ENCODE measurements around the gene NPEPPS. TPM values are rescaled to one million over a fixed set of nuclear protein-coding genes. Genes with fewer than 3 reads are reported as not detected.
"Not testable (repeated sequence)": the region's sequence is repeated elsewhere in the genome, so short reads cannot be mapped to it uniquely, and the experiment has no call there.

Gene NPEPPS
- total and polyA plus RNA-seq, 9 donors = 96.8 to 166 (median 114) TPM

DNA sequence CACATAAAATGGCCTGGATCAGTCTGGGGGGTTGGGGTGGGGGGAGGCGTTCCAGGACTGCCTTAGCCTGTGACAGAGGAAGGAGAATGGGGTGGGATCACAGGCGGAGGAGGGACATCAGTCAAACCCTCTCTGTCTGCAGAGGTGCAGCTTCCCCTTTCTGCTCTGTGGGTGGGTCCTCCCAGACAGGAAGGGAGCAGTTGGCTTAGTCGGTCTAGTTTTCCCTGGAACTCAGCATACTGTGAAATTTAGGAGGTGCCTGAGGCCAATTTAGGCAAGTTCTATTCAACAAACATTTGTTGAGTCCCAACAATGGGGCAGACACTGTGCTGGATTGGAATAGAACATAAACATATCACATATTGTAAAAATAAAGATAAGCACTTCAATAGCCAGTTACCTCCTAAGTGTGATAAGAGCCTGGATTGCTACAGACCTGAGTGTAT is 19.2 kb upstream of the NPEPPS start:
- DNase-seq; H3K4me1 ChIP-seq (ENCODE audit: control insufficient read depth, insufficient read depth, low read length); H3K27me3 ChIP-seq (ENCODE audit: control insufficient read depth, insufficient read depth, low read length); H3K9me3 ChIP-seq (replicated peaks; ENCODE audit: control insufficient read depth, low read depth, low read length); H3K4me3 ChIP-seq (ENCODE audit: low read length); H3K36me3 ChIP-seq (ENCODE audit: control insufficient read depth, insufficient read depth, low read length); H3K27ac ChIP-seq (ENCODE audit: low read length): not testable (repeated sequence)
- no CpG with 5 or more reads among the region's 3 CpGs for WGBS (ENCODE audit: insufficient coverage)

DNA sequence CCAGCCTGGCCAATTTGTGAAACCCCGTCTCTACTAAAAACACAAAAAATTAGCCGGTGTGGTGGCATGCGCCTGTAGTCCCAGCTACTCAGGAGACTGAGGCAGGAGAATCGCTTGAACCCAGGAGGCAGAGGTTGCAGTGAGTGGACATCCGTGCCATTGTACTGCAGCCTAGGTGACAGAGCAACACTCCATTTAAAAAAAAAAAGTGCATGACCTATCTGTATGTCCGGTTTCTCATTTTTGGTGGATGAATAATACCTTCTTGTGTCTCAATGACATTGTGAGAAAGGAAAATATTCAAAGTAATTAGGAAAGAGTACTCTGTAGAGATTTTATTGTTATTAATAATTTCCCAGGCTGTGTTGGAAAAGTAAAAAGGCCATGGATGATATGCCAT is 17.6 kb upstream of the NPEPPS start:
- not testable (repeated sequence) for H3K4me1 ChIP-seq (ENCODE audit: control insufficient read depth, insufficient read depth, low read length); DNase-seq; H3K36me3 ChIP-seq (ENCODE audit: control insufficient read depth, insufficient read depth, low read length); H3K27me3 ChIP-seq (ENCODE audit: control insufficient read depth, insufficient read depth, low read length); H3K4me3 ChIP-seq (ENCODE audit: low read length); H3K27ac ChIP-seq (ENCODE audit: low read length); H3K9me3 ChIP-seq (replicated peaks; ENCODE audit: control insufficient read depth, low read depth, low read length)
- 90% methylated on average over 2 of the region's 6 CpGs for WGBS (ENCODE audit: insufficient coverage)

DNA sequence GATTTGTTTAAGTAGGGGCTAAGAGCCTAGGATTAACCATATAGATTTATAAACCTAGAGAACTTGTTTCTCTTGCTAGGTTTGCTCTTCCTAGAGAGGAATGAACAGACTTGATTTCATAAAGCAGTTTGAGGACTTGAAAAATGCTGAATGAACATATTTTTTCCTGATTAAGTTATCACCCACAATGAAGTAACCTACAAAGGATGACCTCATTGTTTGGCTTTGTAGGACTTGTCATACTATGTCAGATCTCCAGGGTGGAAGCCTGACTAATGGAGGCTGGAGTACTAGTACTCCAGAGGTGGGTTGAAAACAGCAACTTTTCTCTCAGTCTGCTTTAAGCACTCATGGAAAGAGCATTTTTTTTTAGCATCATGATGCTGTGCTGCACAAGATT is 12.0 kb upstream of the NPEPPS start:
- H3K27me3 ChIP-seq (ENCODE audit: control insufficient read depth, insufficient read depth, low read length); H3K36me3 ChIP-seq (ENCODE audit: control insufficient read depth, insufficient read depth, low read length); DNase-seq; H3K4me3 ChIP-seq (ENCODE audit: low read length); H3K4me1 ChIP-seq (ENCODE audit: control insufficient read depth, insufficient read depth, low read length); H3K9me3 ChIP-seq (replicated peaks; ENCODE audit: control insufficient read depth, low read depth, low read length); H3K27ac ChIP-seq (ENCODE audit: low read length): not testable (repeated sequence)

DNA sequence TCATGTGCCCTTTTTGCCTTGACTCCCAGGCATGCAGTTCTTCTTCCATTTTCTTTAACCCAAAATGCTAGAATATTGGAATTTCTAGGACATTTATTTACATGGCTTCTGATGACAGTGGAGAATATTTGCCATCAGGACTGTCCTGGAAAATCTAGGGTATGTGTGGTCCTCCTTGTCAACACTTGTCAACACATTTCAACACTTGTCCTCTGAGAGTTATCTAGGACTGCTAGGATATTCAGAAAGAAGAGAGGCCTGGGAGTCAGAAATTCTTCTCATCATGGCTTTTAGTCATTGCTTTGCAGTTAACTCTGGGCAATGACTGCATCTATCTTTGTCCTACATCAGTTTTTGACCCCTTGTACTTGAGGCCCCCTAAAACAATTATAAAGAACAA is 11.5 kb upstream of the NPEPPS start:
- H3K4me3 ChIP-seq (ENCODE audit: low read length); H3K27me3 ChIP-seq (ENCODE audit: control insufficient read depth, insufficient read depth, low read length); H3K9me3 ChIP-seq (replicated peaks; ENCODE audit: control insufficient read depth, low read depth, low read length); H3K27ac ChIP-seq (ENCODE audit: low read length); H3K4me1 ChIP-seq (ENCODE audit: control insufficient read depth, insufficient read depth, low read length); H3K36me3 ChIP-seq (ENCODE audit: control insufficient read depth, insufficient read depth, low read length); DNase-seq: not testable (repeated sequence)

DNA sequence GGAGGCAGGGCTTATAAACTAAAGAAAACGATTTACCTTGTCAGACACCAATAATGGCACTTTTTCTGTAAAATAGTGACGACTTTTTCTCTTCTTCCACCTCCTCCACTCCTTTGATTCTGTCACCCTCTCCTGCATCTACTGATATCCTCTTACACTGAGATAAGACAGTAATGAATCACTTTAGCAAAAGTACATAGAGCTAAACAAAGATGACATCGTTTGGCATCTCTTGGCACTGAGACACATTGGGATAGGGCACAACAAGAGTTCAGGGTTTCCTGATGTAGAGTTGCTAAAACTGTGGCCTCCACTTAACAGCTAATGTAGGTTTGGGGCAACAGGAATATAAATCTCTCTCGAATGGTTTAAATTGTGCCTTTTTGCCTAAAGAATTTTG is 10.6 kb upstream of the NPEPPS start:
- WGBS (ENCODE audit: insufficient coverage) = no CpG with 5 or more reads among the region's 4 CpGs
- not testable (repeated sequence) for H3K4me3 ChIP-seq (ENCODE audit: low read length); H3K27ac ChIP-seq (ENCODE audit: low read length); H3K27me3 ChIP-seq (ENCODE audit: control insufficient read depth, insufficient read depth, low read length); DNase-seq; H3K4me1 ChIP-seq (ENCODE audit: control insufficient read depth, insufficient read depth, low read length); H3K9me3 ChIP-seq (replicated peaks; ENCODE audit: control insufficient read depth, low read depth, low read length); H3K36me3 ChIP-seq (ENCODE audit: control insufficient read depth, insufficient read depth, low read length)

DNA sequence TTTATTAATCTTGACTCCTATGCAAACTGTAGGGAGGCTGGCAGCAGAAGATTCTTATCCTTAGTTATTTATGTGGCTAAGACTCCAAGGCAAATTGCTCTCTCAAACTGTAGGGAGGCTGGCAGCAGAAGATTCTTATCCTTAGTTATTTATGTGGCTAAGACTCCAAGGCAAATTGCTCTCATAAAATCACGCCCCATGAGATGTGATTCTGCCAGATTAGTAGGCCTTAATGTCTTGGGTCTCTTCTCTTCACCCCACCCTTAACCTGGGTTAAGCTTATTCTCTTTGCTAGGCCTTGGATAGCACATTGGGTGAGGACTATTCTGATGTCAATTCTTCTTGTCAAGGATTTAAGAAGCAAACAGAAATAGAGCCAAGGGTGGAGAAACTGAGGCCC is 9.5 kb upstream of the NPEPPS start:
- not testable (repeated sequence) for DNase-seq; H3K4me3 ChIP-seq (ENCODE audit: low read length); H3K27ac ChIP-seq (ENCODE audit: low read length); H3K9me3 ChIP-seq (replicated peaks; ENCODE audit: control insufficient read depth, low read depth, low read length); H3K4me1 ChIP-seq (ENCODE audit: control insufficient read depth, insufficient read depth, low read length); H3K27me3 ChIP-seq (ENCODE audit: control insufficient read depth, insufficient read depth, low read length); H3K36me3 ChIP-seq (ENCODE audit: control insufficient read depth, insufficient read depth, low read length)
- WGBS (ENCODE audit: insufficient coverage) = no CpG with 5 or more reads among the region's 1 CpG

DNA sequence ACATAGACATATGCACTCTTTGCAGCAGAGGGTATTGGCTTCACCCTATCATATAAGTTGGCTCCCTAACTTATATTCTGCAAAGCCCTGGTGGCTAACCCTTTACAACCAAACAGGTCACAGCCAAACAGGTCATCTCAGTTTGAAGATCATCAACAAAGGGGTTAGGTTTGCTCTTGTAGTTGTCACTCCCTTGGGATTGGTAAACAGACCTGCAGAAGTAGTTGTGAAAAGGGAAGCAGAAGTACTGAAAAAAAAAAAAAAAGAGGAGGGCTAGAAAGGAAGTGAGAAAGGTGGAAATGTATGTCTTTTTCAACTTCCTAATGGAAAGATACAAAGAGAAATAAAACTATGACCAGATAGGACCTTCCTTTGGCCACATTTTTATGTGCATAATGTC is 8.6 kb upstream of the NPEPPS start:
- not testable (repeated sequence) for H3K27ac ChIP-seq (ENCODE audit: low read length); H3K4me3 ChIP-seq (ENCODE audit: low read length); DNase-seq; H3K4me1 ChIP-seq (ENCODE audit: control insufficient read depth, insufficient read depth, low read length); H3K27me3 ChIP-seq (ENCODE audit: control insufficient read depth, insufficient read depth, low read length); H3K9me3 ChIP-seq (replicated peaks; ENCODE audit: control insufficient read depth, low read depth, low read length); H3K36me3 ChIP-seq (ENCODE audit: control insufficient read depth, insufficient read depth, low read length)

DNA sequence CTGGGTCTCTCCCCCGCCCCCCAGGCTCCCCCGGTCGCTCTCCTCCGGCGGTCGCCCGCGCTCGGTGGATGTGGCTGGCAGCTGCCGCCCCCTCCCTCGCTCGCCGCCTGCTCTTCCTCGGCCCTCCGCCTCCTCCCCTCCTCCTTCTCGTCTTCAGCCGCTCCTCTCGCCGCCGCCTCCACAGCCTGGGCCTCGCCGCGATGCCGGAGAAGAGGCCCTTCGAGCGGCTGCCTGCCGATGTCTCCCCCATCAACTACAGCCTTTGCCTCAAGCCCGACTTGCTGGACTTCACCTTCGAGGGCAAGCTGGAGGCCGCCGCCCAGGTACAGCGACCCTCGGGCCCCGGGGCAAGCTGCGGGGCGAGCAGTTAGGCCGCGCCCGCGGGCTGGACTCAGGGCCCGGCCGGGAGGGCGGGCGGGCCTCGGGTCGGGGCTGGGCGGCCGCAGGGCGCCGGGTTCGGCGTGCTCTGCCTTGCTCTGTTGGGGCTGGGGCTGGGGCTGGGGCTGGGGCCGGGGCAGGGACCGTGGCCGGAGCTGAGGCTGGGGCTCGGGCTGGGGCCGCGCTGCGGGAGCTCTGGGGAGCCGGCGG is 419 bp downstream of the NPEPPS start:
- not testable (repeated sequence) for H3K9me3 ChIP-seq (replicated peaks; ENCODE audit: control insufficient read depth, low read depth, low read length); H3K4me1 ChIP-seq (ENCODE audit: control insufficient read depth, insufficient read depth, low read length); H3K27me3 ChIP-seq (ENCODE audit: control insufficient read depth, insufficient read depth, low read length); H3K36me3 ChIP-seq (ENCODE audit: control insufficient read depth, insufficient read depth, low read length)
- Histone ChIP-seq H3K27ac (ENCODE audit: low read length) (peak overlapping the region; percentile 90), H3K4me3 (ENCODE audit: low read length) (peak overlapping the region; percentile 59)
- peak; percentile 5 for DNase-seq
- WGBS (ENCODE audit: insufficient coverage) = no CpG with 5 or more reads among the region's 61 CpGs

DNA sequence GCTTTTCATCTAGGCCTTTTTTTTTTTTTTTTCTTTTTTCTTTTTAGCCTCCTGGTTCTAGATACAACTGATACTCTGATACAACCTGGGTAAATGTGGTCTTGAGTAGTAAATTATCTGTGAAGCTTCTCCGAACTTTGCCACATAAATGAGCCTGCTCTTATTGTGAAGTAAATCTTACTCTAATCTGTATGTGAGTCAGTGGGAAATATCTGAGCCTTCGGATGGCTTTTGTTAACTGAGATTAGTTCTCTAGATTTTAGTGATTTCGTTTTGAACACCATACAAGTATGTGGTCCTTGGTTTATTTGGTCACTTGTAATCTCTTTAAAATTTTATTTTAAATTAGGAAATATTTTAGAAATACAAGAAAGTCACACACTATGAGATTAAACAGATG is 8.2 kb downstream of the NPEPPS start:
- not testable (repeated sequence) for DNase-seq; H3K9me3 ChIP-seq (replicated peaks; ENCODE audit: control insufficient read depth, low read depth, low read length); H3K27ac ChIP-seq (ENCODE audit: low read length); H3K36me3 ChIP-seq (ENCODE audit: control insufficient read depth, insufficient read depth, low read length); H3K4me3 ChIP-seq (ENCODE audit: low read length); H3K4me1 ChIP-seq (ENCODE audit: control insufficient read depth, insufficient read depth, low read length); H3K27me3 ChIP-seq (ENCODE audit: control insufficient read depth, insufficient read depth, low read length)
- no CpG with 5 or more reads among the region's 3 CpGs for WGBS (ENCODE audit: insufficient coverage)

GRCh38 chr17:47541676-47542075 is 10.8 kb downstream of the NPEPPS start:
- not testable (repeated sequence) for H3K9me3 ChIP-seq (replicated peaks; ENCODE audit: control insufficient read depth, low read depth, low read length); DNase-seq; H3K36me3 ChIP-seq (ENCODE audit: control insufficient read depth, insufficient read depth, low read length); H3K4me1 ChIP-seq (ENCODE audit: control insufficient read depth, insufficient read depth, low read length); H3K27ac ChIP-seq (ENCODE audit: low read length); H3K4me3 ChIP-seq (ENCODE audit: low read length); H3K27me3 ChIP-seq (ENCODE audit: control insufficient read depth, insufficient read depth, low read length)
- no CpG with 5 or more reads among the region's 2 CpGs for WGBS (ENCODE audit: insufficient coverage)

- not testable (repeated sequence) for H3K27ac ChIP-seq (ENCODE audit: low read length); H3K4me3 ChIP-seq (ENCODE audit: low read length); H3K36me3 ChIP-seq (ENCODE audit: control insufficient read depth, insufficient read depth, low read length); H3K27me3 ChIP-seq (ENCODE audit: control insufficient read depth, insufficient read depth, low read length); DNase-seq; H3K9me3 ChIP-seq (replicated peaks; ENCODE audit: control insufficient read depth, low read depth, low read length); H3K4me1 ChIP-seq (ENCODE audit: control insufficient read depth, insufficient read depth, low read length)
- WGBS (ENCODE audit: insufficient coverage) = no CpG with 5 or more reads among the region's 6 CpGs
Observed at GRCh38 chr17:47544327-47544726, 13.4 kb downstream of the NPEPPS start.
